WTC11 (cell line): Measurements from ENCODE around the gene ARL4A.

Experiments
- ARID4B ChIP-seq: sonication (generic); formaldehyde crosslinking; IDR thresholded peaks from 2 replicates; pipeline ENCODE4 v1.8.0; 2023; ENCODE audit warnings: missing genetic modification reagents, mild to moderate bottlenecking, borderline replicate concordance
- ATF6 ChIP-seq: sonication (generic); formaldehyde crosslinking; IDR thresholded peaks from 2 replicates; pipeline ENCODE4 v1.8.1; 2023; ENCODE audit warnings: mild to moderate bottlenecking, missing genetic modification reagents
- CREB1 ChIP-seq: sonication (generic); formaldehyde crosslinking; IDR thresholded peaks from 2 replicates; pipeline ENCODE4 v1.8.0; 2023; ENCODE audit warnings: mild to moderate bottlenecking, missing genetic modification reagents
- TF ChIP-seq, protein P1 (sequence below): sonication (generic); formaldehyde crosslinking; IDR thresholded peaks from 2 replicates; pipeline ENCODE4 v1.8.1; 2022; ENCODE audit warnings: low read depth, missing genetic modification reagents, borderline replicate concordance
- TF ChIP-seq, protein P2 (sequence below): sonication (generic); formaldehyde crosslinking; IDR thresholded peaks from 2 replicates; pipeline ENCODE4 v1.8.1; 2023; ENCODE audit warnings: mild to moderate bottlenecking, missing genetic modification reagents, moderate library complexity
- TF ChIP-seq, protein P3 (sequence below): fragments of 200-600 bp; IDR thresholded peaks from 2 replicates; pipeline ENCODE4 v1.8.0; 2022; ENCODE audit warnings: antibody characterized with exemption

DNA sequence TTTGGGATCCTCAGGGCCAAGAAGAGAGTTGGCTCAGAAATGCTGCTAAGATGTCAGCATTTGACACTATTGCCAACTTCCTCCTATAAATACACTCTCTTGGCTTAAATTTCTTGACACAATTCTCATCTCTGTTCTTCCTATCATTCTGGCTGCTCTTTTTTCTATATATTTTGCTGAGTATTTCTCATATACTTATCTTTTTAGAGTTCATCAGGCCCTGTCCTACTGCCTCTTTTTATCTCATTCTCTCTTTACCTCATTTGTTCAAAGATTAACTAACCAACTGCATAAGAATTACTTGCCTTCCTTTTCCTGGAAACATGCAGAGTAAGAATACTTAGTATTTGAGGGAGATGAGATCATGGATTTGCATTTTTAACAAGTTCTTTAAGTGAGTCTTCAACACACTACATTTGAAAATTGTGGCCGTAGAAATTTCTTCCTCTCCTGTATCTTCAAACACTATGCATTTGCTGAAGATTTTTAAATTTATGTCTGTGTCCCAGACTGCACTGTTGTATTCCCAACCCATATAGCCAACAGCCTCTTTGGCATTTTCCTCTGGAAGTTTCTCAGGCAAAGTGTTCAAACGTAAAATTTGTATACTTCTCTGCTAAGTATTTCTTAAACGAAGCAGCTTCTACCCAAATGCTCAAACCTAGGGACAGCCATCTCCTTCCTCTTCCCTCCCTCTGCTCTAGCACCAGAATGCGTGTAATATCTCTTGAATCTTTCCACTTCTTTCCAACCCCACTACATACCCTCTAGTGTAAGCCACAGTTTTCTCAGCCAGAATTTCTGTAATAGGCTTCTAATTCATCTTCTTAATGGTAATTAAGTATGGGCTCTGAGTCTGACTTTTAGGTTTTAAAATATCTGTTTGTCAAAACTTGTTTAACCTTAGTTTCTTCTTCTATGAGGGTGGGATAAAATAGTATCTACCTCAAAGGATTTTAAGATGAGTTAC is 35.5 kb downstream of the ARL4A start:
- TF ChIP-seq, protein P1, sequence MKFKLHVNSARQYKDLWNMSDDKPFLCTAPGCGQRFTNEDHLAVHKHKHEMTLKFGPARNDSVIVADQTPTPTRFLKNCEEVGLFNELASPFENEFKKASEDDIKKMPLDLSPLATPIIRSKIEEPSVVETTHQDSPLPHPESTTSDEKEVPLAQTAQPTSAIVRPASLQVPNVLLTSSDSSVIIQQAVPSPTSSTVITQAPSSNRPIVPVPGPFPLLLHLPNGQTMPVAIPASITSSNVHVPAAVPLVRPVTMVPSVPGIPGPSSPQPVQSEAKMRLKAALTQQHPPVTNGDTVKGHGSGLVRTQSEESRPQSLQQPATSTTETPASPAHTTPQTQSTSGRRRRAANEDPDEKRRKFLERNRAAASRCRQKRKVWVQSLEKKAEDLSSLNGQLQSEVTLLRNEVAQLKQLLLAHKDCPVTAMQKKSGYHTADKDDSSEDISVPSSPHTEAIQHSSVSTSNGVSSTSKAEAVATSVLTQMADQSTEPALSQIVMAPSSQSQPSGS (CRISPR knock-in tag): no peak
- TF ChIP-seq ATF6 (CRISPR knock-in tag) (no peak), CREB1 (CRISPR knock-in tag) (no peak), ARID4B (CRISPR knock-in tag) (no peak)
- TF ChIP-seq, protein P2, sequence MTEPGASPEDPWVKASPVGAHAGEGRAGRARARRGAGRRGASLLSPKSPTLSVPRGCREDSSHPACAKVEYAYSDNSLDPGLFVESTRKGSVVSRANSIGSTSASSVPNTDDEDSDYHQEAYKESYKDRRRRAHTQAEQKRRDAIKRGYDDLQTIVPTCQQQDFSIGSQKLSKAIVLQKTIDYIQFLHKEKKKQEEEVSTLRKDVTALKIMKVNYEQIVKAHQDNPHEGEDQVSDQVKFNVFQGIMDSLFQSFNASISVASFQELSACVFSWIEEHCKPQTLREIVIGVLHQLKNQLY: no peak
- TF ChIP-seq, protein P3, sequence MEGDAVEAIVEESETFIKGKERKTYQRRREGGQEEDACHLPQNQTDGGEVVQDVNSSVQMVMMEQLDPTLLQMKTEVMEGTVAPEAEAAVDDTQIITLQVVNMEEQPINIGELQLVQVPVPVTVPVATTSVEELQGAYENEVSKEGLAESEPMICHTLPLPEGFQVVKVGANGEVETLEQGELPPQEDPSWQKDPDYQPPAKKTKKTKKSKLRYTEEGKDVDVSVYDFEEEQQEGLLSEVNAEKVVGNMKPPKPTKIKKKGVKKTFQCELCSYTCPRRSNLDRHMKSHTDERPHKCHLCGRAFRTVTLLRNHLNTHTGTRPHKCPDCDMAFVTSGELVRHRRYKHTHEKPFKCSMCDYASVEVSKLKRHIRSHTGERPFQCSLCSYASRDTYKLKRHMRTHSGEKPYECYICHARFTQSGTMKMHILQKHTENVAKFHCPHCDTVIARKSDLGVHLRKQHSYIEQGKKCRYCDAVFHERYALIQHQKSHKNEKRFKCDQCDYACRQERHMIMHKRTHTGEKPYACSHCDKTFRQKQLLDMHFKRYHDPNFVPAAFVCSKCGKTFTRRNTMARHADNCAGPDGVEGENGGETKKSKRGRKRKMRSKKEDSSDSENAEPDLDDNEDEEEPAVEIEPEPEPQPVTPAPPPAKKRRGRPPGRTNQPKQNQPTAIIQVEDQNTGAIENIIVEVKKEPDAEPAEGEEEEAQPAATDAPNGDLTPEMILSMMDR: no peak
